ENCODE data around the gene ASRGL1.

ASRGL1 gene

DNA sequence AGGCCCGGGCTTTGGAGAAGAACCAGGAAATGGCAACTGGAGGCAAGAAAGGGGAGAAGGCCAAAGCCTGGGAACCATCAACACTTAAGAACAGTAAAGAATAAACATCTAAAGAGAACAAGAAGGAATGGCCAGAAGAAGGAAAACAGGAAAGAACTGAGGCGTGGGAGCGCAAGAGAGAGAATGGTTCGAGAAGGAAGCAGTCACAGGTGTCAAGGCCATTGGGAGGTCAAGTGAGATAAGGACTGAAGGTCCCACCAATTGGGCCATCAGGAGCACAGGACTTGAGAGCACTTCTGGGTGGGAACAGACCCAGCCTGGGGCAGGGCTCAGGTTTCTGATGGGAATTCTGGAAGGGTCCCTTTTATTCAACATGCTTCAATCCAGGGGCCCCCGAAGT is 80.9 kb downstream of the ASRGL1 start:
- H3K4me3 ChIP-seq (ENCODE audit: low read length in 2 of 2) = no peak overlapping the region
- H3K14ac ChIP-seq (ENCODE audit: low read length) = no peak overlapping the region
- H2BK5ac ChIP-seq (ENCODE audit: low read length) = peak overlapping the region; percentile 35
- H4K8ac ChIP-seq (ENCODE audit: low read depth, low read length) = no peak overlapping the region
- H3K4me2 ChIP-seq (ENCODE audit: insufficient read depth, low read length, poor library complexity, severe bottlenecking) = no peak overlapping the region
- H3K4ac ChIP-seq (ENCODE audit: low read length) = no peak overlapping the region
- no peak overlapping the region for H2AFZ ChIP-seq (ENCODE audit: low read length)
- H2BK120ac ChIP-seq (ENCODE audit: low read depth, low read length) = no peak overlapping the region
- no peak overlapping the region for H2AK5ac ChIP-seq (ENCODE audit: low read depth, low read length)
- H2BK12ac ChIP-seq (ENCODE audit: low read length) = no peak overlapping the region
- WGBS, 2 donors (ENCODE audit: extremely low coverage in 2 of 2, insufficient read length in 2 of 2, insufficient replicate concordance in 1 of 2) = no CpG with 5 or more reads among the region's 5 CpGs
- DNase-seq (ENCODE audit: low spot score) = no peak
- H3K23ac ChIP-seq (ENCODE audit: low read depth, low read length, poor library complexity) = no peak overlapping the region
- peaks cover 2% of the 10 kb centered on the region in 2 donors for H3K4me1 ChIP-seq (ENCODE audit: control insufficient read depth in 2 of 2, insufficient read depth in 1 of 2, low read depth in 1 of 2, low read length in 2 of 2)
- H4K91ac ChIP-seq (ENCODE audit: low read depth, low read length, poor library complexity) = no peak overlapping the region
- H3K27ac ChIP-seq (replicated peaks; ENCODE audit: low read length) = no peak overlapping the region
- no peaks in the 10 kb centered on the region for H3K9me3 ChIP-seq (replicated peaks in 1 of 2; ENCODE audit: control insufficient read depth in 2 of 2, insufficient read depth in 1 of 2, low read depth in 1 of 2, low read length in 2 of 2)
- H3K79me1 ChIP-seq (ENCODE audit: low read depth, low read length) = no peaks in the 10 kb centered on the region
- no peak overlapping the region for H3K18ac ChIP-seq (ENCODE audit: low read length)
- H3K36me3 ChIP-seq (replicated peaks in 1 of 2; ENCODE audit: control insufficient read depth in 2 of 2, insufficient read depth in 2 of 2, low read length in 2 of 2) = no peaks in the 10 kb centered on the region
- H3K27me3 ChIP-seq (ENCODE audit: control insufficient read depth in 3 of 3, insufficient read depth in 3 of 3, low read depth in 1 of 3, low read length in 3 of 3) = peaks cover 0 to 24% (median 0%) of the 10 kb centered on the region in 3 experiments
- H2BK15ac ChIP-seq (ENCODE audit: low read length) = no peak overlapping the region
- H3K9ac ChIP-seq (ENCODE audit: low read depth, low read length, poor library complexity) = no peak overlapping the region

DNA sequence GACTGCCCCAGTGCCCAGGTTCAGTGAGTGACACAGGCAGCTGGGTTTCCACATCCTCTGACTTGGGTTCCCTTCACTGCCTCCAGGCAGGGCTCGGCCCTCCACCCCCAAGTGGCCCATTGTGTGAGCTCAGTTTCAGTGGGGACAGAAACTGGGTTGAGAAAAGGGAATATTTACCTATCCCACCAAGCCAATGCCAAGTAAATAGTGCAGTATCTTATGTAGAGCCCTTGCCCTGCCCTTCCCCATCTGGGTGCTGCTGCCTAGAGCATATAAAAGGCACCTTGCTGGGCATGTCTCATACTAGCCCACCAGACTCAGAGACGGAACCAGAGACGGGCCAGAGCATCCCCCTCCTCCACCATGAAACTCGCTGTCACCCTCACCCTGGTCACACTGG is 81.5 kb downstream of the ASRGL1 start, which contains the start of gene SCGB1A1:
Gene SCGB1A1 (plus strand): TSS at position 301 of the 400 bp plus-strand sequence. CDS start 63 bp downstream, at position 364.
- Histone ChIP-seq H2AFZ (ENCODE audit: low read length) (no peak within 1 kb of the TSS), H2BK15ac (ENCODE audit: low read length) (no peak within 1 kb of the TSS), H3K27ac (replicated peaks; ENCODE audit: low read length) (no peak within 1 kb of the TSS), H2BK120ac (ENCODE audit: low read depth, low read length) (no peak within 1 kb of the TSS), H3K14ac (ENCODE audit: low read length) (no peak within 1 kb of the TSS), H2AK5ac (ENCODE audit: low read depth, low read length) (peak within 1 kb of the TSS; percentile 34), H3K4me1 (ENCODE audit: control insufficient read depth in 2 of 2, insufficient read depth in 1 of 2, low read depth in 1 of 2, low read length in 2 of 2) (peaks cover 0 to 2% of the 10 kb centered on the region in 2 donors), H3K18ac (ENCODE audit: low read length) (no peak within 1 kb of the TSS), H3K79me1 (ENCODE audit: low read depth, low read length) (no peaks in the 10 kb centered on the region), H3K27me3 (ENCODE audit: control insufficient read depth in 3 of 3, insufficient read depth in 3 of 3, low read depth in 1 of 3, low read length in 3 of 3) (peaks cover 0 to 28% (median 0%) of the 10 kb centered on the region in 3 experiments), H2BK5ac (ENCODE audit: low read length) (peak within 1 kb of the TSS; percentile 35), H3K4me3 (ENCODE audit: low read length in 2 of 2) (no peak within 1 kb of the TSS), H3K9me3 (replicated peaks in 1 of 2; ENCODE audit: control insufficient read depth in 2 of 2, insufficient read depth in 1 of 2, low read depth in 1 of 2, low read length in 2 of 2) (no peaks in the 10 kb centered on the region), H4K91ac (ENCODE audit: low read depth, low read length, poor library complexity) (no peak within 1 kb of the TSS), H2BK12ac (ENCODE audit: low read length) (no peak within 1 kb of the TSS), H3K4ac (ENCODE audit: low read length) (no peak within 1 kb of the TSS), H3K23ac (ENCODE audit: low read depth, low read length, poor library complexity) (no peak within 1 kb of the TSS), H4K8ac (ENCODE audit: low read depth, low read length) (no peak within 1 kb of the TSS), H3K36me3 (replicated peaks in 1 of 2; ENCODE audit: control insufficient read depth in 2 of 2, insufficient read depth in 2 of 2, low read length in 2 of 2) (no peaks in the 10 kb centered on the region), H3K9ac (ENCODE audit: low read depth, low read length, poor library complexity) (no peak within 1 kb of the TSS), H3K4me2 (ENCODE audit: insufficient read depth, low read length, poor library complexity, severe bottlenecking) (no peak within 1 kb of the TSS)
- WGBS, 2 donors (ENCODE audit: extremely low coverage in 2 of 2, insufficient read length in 2 of 2, insufficient replicate concordance in 1 of 2) = no CpG with 5 or more reads among the region's 4 CpGs
- no peak for DNase-seq (ENCODE audit: low spot score)

DNA sequence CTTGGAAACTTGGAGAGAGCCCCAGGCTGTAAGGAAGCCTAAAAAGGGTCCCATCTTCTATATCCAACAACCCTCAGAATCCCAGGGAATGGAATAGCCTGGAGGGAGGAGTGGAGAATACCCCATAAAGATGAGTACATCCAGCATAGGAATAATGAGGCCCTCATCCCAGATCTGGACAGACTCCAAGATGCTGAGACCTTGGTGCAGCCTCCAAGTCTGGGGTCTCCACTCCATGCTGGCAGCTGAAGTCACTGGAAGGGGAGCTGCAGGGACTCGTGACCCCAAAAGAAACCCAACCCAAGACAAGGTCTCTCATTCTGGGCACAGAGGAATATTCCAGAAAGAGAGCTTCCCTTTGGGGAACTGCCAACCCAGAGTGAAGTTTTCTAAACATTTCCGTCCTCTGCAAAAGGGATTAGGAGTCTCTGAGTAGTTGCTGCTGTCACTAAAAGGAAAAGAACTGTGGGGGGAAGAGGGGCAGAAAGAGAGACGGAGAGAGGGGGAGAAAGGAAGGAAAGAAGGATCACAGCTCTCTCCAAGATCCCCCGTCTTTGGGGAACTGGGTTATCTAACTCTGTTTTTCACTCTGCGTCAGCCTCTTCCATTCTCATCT is 82.2 kb downstream of the ASRGL1 start:
- Histone ChIP-seq H2BK15ac (ENCODE audit: low read length) (no peak overlapping the region), H4K8ac (ENCODE audit: low read depth, low read length) (no peak overlapping the region), H3K4ac (ENCODE audit: low read length) (no peak overlapping the region), H2AFZ (ENCODE audit: low read length) (no peak overlapping the region), H2BK120ac (ENCODE audit: low read depth, low read length) (no peak overlapping the region), H2BK5ac (ENCODE audit: low read length) (no peak overlapping the region), H3K9me3 (replicated peaks in 1 of 2; ENCODE audit: control insufficient read depth in 2 of 2, insufficient read depth in 1 of 2, low read depth in 1 of 2, low read length in 2 of 2) (no peaks in the 10 kb centered on the region), H3K4me2 (ENCODE audit: insufficient read depth, low read length, poor library complexity, severe bottlenecking) (no peak overlapping the region), H4K91ac (ENCODE audit: low read depth, low read length, poor library complexity) (no peak overlapping the region), H3K14ac (ENCODE audit: low read length) (no peak overlapping the region), H3K4me3 (ENCODE audit: low read length in 2 of 2) (no peak overlapping the region), H3K9ac (ENCODE audit: low read depth, low read length, poor library complexity) (no peak overlapping the region), H3K4me1 (ENCODE audit: control insufficient read depth in 2 of 2, insufficient read depth in 1 of 2, low read depth in 1 of 2, low read length in 2 of 2) (peaks cover 0 to 2% of the 10 kb centered on the region in 2 donors), H2BK12ac (ENCODE audit: low read length) (no peak overlapping the region), H2AK5ac (ENCODE audit: low read depth, low read length) (no peak overlapping the region), H3K18ac (ENCODE audit: low read length) (no peak overlapping the region), H3K79me1 (ENCODE audit: low read depth, low read length) (no peaks in the 10 kb centered on the region), H3K36me3 (replicated peaks in 1 of 2; ENCODE audit: control insufficient read depth in 2 of 2, insufficient read depth in 2 of 2, low read length in 2 of 2) (no peaks in the 10 kb centered on the region), H3K27ac (replicated peaks; ENCODE audit: low read length) (no peak overlapping the region), H3K27me3 (ENCODE audit: control insufficient read depth in 3 of 3, insufficient read depth in 3 of 3, low read depth in 1 of 3, low read length in 3 of 3) (peaks cover 0 to 28% (median 0%) of the 10 kb centered on the region in 3 experiments), H3K23ac (ENCODE audit: low read depth, low read length, poor library complexity) (no peak overlapping the region)
- DNase-seq (ENCODE audit: low spot score) = no peak
- whole genome bisulfite sequencing, 2 donors (ENCODE audit: extremely low coverage in 2 of 2, insufficient read length in 2 of 2, insufficient replicate concordance in 1 of 2) = no CpG with 5 or more reads among the region's 5 CpGs

DNA sequence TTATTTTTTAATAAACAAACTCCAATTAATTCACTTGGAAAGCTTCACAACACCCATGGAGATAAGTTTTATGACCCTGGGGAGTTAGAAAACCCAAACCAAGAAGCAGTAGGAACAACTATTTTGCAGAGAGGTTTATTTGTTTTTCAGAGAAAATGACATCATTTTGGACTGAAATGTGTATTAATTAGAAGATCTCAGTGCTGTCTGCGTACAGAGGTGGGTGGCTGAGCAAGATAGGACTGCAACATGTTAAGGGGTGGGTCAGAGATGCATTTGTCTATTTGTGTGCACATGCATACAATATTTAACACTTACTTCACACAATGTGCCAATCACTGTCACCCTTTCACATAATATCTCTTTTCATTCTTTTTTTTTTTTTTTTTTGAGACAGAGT is 82.7 kb downstream of the ASRGL1 start:
- H3K18ac ChIP-seq (ENCODE audit: low read length) = no peak overlapping the region
- H2BK12ac ChIP-seq (ENCODE audit: low read length) = no peak overlapping the region
- H2BK15ac ChIP-seq (ENCODE audit: low read length) = no peak overlapping the region
- no peak overlapping the region for H3K4me3 ChIP-seq (ENCODE audit: low read length in 2 of 2)
- no peak overlapping the region for H3K4me2 ChIP-seq (ENCODE audit: insufficient read depth, low read length, poor library complexity, severe bottlenecking)
- H2BK120ac ChIP-seq (ENCODE audit: low read depth, low read length) = no peak overlapping the region
- H3K23ac ChIP-seq (ENCODE audit: low read depth, low read length, poor library complexity) = no peak overlapping the region
- no peaks in the 10 kb centered on the region for H3K36me3 ChIP-seq (replicated peaks in 1 of 2; ENCODE audit: control insufficient read depth in 2 of 2, insufficient read depth in 2 of 2, low read length in 2 of 2)
- H3K14ac ChIP-seq (ENCODE audit: low read length) = no peak overlapping the region
- no peaks in the 10 kb centered on the region for H3K79me1 ChIP-seq (ENCODE audit: low read depth, low read length)
- no peak overlapping the region for H2AK5ac ChIP-seq (ENCODE audit: low read depth, low read length)
- no peak overlapping the region for H4K91ac ChIP-seq (ENCODE audit: low read depth, low read length, poor library complexity)
- DNase-seq (ENCODE audit: low spot score) = no peak
- no peak overlapping the region for H2BK5ac ChIP-seq (ENCODE audit: low read length)
- H3K27ac ChIP-seq (replicated peaks; ENCODE audit: low read length) = no peak overlapping the region
- no peak overlapping the region for H3K9ac ChIP-seq (ENCODE audit: low read depth, low read length, poor library complexity)
- H4K8ac ChIP-seq (ENCODE audit: low read depth, low read length) = no peak overlapping the region
- H3K9me3 ChIP-seq (replicated peaks in 1 of 2; ENCODE audit: control insufficient read depth in 2 of 2, insufficient read depth in 1 of 2, low read depth in 1 of 2, low read length in 2 of 2) = no peaks in the 10 kb centered on the region
- peaks cover 0 to 28% (median 0%) of the 10 kb centered on the region in 3 experiments for H3K27me3 ChIP-seq (ENCODE audit: control insufficient read depth in 3 of 3, insufficient read depth in 3 of 3, low read depth in 1 of 3, low read length in 3 of 3)
- no peak overlapping the region for H3K4ac ChIP-seq (ENCODE audit: low read length)
- H3K4me1 ChIP-seq (ENCODE audit: control insufficient read depth in 2 of 2, insufficient read depth in 1 of 2, low read depth in 1 of 2, low read length in 2 of 2) = peaks cover 0 to 2% of the 10 kb centered on the region in 2 donors
- no peak overlapping the region for H2AFZ ChIP-seq (ENCODE audit: low read length)
- WGBS, 2 donors (ENCODE audit: extremely low coverage in 2 of 2, insufficient read length in 2 of 2, insufficient replicate concordance in 1 of 2) = no CpG with 5 or more reads among the region's 1 CpG

Data from neuronal stem cell (in vitro differentiated cells).